SKM-1 treated with dmso at 0.1 percent for 144 hours (cell line): Measurements from ENCODE around the gene OR4B1.
"Not testable (repeated sequence)": the region's sequence is repeated elsewhere in the genome, so short reads cannot be mapped to it uniquely, and the experiment has no call there.

Source experiments
- DNase-seq: peaks from one replicate; lab custom pipeline; 2025; ENCODE audit not compliant: unreplicated experiment; lab: John Stamatoyannopoulos, UW

Gene OR4B1, protein sequence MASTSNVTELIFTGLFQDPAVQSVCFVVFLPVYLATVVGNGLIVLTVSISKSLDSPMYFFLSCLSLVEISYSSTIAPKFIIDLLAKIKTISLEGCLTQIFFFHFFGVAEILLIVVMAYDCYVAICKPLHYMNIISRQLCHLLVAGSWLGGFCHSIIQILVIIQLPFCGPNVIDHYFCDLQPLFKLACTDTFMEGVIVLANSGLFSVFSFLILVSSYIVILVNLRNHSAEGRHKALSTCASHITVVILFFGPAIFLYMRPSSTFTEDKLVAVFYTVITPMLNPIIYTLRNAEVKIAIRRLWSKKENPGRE

GRCh38 chr11:48216510-48216909 lies at the start of gene OR4B1:
Gene OR4B1, plus strand, starts transcription at chr11:48216810. Its CDS starts 0 bp downstream, at chr11:48216810.
- no peak for DNase-seq

DNA sequence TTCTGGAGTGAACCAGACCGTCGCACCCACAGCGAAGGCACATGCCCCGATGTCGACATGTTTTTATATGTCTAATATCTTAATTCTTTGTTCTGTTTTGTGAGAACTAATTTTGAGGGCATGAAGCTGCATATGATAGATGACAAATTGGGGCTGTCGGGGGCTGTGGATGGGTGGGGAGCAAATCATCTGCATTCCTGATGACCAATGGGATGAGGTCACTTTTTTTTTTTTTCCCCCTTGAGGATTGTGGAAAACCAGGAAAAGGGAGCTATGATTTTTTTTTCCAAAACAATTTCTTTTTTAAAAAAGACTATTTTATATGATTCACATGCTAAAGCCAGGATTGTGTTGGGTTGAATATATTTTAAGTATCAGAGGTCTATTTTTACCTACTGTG lies 49.2 kb upstream of the OR4B1 start:
- DNase-seq = no peak

GRCh38 chr11:48168815-48169214 lies 47.8 kb upstream of the OR4B1 start:
- no peak for DNase-seq

DNA sequence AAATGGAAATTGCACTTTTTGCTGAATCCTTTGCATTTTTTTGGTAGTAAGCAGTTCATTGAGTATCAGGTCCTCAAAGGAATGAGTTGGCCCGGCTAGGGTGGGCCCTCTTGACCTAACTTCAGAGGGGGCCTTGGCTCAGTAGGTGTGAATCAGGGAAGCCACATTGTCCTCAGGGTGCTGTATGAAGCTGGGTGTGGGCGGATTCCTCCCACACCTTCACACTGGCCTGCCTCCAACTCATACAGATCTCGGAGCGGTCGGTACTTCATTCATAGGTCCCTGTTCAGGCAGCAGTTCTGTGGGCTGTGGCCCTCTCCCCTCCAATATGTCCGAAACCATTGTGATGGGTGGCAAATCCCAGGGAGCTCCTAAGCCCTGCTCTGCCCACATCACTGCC lies 47.4 kb upstream of the OR4B1 start:
- no peak for DNase-seq

DNA sequence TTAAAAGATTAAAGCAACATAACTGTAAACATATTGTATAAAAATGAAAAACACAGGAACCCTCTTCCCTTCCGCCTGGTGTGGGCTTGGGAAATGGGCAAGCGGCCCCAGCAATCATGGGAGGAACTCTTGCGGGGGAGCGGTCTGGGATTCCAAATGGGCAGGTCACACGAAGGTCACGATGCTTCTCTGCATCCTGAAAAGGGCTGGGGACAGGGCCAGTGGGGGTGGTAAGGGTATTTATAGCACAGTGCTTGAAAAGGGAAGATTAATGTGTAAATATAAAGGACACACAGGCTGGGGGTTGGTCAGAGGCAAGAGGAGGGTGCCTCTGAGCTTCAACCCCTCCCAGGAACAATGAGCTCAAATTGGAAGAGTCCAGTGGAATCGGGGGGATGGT lies 46.9 kb upstream of the OR4B1 start:
- DNase-seq = no peak

DNA sequence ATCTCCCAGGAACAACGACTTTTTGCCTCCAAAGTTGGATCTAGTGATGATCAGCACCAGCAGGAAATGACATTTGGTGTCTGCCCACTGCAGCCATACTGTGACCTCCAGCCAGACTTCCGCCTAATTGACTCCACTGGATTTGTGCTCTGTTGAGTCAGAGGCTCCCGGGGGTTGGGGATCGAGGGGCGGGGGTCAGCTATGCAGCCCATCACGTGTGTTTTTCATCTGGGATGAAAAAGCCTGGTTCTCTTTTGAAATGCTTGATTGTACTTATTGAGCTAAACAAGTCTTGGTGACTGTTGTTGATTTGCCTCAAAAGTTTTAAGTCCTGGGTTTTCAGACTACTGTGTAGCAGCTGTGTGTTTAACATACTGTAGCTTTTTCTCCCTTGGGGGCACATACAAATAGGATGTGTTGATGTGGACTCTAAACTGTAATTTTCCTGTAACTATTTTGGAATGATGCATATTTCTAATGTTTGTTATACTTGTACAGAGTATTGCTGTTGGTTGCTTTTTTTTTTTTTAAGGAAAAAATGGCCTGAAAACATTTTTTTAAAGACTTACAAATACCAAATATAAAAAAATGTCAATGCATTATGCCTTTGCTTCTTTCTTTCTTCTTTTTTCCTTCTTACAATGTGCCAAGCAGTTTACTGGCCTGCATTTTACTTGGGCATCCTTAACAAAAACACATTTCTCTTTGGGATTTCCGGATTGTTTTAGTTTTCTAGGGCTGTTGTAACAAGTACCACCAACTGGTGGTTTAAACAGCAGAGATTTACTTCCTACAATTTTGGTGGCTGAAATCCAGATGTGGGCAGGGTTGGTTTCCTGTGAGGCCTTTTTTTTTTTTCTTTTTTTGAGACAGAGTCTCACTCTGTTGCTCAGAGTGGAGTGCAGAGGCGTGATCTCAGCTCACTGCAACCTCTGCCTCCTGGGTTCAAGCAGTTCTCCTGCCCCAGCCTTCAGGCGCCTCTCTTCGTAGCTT lies 46.1 kb upstream of the OR4B1 start:
- no peak for DNase-seq

DNA sequence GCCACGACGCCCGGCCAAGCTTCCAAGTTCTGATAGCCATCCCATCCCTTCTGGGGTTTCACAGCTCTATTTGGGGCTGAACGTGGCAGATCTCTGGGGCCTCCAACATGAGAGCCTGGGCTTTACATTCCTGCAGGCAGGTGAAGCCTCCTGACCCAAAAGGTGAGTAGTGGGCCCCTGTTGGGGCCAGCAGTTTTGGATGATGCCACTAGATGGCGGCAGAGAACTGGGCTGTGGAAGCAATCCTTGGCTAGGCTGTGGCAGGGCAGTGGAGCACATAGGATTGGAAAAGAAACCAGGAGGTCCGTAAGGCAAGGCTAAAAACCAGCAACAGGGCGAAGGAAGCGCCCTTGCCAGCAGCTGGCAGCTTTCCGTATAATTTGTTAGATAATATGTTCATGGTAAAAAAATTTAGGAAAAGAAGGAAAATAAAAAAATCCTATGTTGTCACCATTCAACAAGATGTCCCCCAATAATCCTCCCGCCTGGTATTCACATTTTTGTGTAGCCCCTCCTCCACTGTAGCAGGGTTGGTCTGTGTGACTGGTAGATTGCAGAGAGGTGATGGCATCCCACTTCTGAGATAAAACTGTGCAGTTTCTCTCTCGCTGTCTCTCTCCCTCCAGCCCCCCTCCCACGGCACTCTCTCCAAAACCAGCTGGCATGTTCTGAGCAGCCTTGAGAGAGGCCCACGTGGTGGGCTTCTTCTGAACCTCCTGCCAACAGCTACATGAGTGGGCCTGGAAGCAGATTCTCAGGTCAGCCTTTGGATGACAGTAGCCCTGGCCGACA lies 43.6 kb upstream of the OR4B1 start:
- DNase-seq = peak; percentile 17

GRCh38 chr11:48177661-48178060 lies 38.9 kb upstream of the OR4B1 start:
- no peak for DNase-seq

DNA sequence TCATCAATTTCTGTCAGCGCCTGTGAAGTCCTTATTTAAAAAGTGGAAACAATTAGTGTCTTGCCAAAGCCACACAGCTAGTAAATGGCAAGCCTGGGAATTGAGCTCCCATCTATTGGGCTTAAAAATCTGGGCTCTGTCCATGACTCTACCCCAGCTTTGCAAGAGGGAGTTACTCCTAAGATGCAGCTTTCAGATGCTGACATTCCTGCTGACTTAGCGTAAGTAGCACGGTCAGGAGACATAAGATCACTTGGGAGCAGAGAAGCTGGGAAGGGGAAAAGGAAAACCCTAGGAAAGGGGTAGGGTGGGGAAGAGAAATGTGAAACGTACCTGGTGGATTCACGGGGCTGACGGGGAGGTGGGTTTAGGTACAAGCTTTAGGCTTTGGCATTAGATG lies 36.0 kb upstream of the OR4B1 start:
- DNase-seq = no peak

- no peak for DNase-seq
Observed at GRCh38 chr11:48182860-48183526, 33.6 kb upstream of the OR4B1 start.

- DNase-seq = no peak
Observed at GRCh38 chr11:48184452-48184851, 32.2 kb upstream of the OR4B1 start.

DNA sequence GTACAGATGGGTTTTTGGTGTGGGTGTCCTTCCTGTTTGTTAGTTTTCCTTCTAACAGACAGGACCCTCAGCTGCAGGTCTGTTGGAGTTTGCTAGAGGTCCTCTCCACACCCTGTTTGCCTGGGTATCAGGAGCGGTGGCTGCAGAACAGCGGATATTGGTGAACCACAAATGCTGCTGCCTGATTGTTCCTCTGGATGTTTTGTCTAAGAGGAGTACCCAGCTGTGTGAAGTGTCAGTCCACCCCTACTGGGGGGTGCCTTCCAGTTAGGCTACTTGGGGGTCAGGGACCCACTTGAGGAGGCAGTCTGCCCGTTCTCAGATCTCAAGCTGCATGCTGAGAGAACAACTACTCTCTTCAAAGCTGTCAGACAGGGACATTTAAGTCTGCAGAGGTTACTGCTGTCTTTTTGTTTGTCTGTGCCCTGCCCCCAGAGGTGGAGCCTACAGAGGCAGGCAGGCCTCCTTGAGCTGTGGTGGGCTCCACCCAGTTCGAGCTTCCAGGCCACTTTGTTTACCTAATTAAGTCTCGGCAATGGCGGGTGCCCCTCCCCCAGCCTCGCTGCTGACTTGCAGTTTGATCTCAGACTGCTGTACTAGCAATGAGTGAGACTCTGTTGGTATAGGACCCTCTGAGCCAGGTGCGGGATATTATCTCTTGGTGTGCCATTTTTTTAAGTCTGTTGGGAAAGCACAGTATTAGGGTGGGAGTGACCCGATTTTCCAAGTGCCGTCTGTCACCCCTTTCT lies 25.5 kb upstream of the OR4B1 start:
- not testable (repeated sequence) for DNase-seq

GRCh38 chr11:48193876-48194275 lies 22.7 kb upstream of the OR4B1 start:
- no peak for DNase-seq

- DNase-seq = no peak
Observed at GRCh38 chr11:48207881-48208280, 8.7 kb upstream of the OR4B1 start.

- DNase-seq = no peak
Observed at GRCh38 chr11:48210052-48210451, 6.6 kb upstream of the OR4B1 start.

DNA sequence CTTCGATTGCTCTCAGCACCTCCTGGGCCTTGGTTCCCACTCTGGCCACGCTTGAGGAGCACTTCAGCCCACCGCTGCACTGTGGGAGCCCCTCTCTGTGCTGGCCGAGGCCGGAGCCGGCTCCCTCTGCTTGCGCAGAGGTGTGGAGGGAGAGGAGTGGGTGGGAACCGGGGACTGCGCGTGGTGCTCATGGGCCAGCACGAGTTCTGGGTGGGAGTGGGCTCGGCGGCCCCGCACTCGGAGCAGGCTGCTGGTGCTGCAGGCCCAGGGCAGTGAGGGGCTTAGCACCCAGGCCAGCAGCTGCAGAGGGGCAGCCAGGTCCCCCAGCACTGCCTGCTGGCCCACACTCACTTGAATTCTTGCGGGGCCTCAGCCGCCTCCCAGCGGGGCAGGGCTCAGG lies 12.2 kb downstream of the OR4B1 start:
- DNase-seq = no peak

DNA sequence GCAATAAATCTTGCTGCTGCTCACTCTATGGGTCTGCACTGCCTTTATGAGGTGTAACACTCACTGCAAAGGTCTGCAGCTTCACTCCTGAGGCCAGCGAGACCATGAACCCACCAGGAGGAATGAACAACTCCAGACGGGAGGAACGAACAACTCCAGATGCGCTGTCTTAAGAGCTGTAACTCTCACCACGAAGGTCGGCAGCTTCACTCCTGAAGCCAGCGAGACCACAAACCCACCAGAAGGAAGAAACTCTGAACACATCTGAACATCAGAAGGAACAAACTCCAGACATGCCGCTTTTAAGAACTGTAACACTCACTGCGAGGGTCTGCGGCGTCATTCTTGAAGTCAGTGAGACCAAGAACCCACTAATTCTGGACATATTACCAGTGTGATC lies 13.4 kb downstream of the OR4B1 start:
- DNase-seq = not testable (repeated sequence)

DNA sequence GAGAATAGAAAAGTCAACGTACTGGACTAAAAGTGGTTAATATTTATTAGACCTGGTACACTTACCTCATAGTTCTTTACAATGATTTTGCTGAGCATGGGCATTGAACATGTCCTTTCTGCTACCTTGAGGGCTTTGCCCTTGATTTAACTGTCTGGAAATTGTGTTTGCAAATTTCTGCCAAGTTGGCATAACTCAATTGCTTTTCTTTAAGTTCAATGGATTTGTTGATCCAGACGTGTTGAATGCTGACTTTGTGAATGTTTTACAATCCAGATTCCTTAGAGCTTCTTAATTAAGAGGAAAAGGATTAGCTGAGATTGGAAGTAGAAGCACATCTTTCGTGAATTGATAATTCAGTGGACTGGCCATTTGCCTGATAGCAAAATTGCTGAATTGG lies 21.1 kb downstream of the OR4B1 start:
- no peak for DNase-seq

- DNase-seq = no peak
Observed at GRCh38 chr11:48242501-48242900, 25.9 kb downstream of the OR4B1 start.

GRCh38 chr11:48244804-48245203 lies 28.2 kb downstream of the OR4B1 start, which contains the start of gene OR4X2:
Gene OR4X2, plus strand, starts transcription at chr11:48245104. Its CDS starts 0 bp downstream, at chr11:48245104.
- DNase-seq = no peak
